ENCODE data around the gene SLC27A4. TPM values are rescaled to one million over a fixed set of nuclear protein-coding genes. Genes with fewer than 3 reads are reported as not detected.
A peak's percentile ranks its signal among the peaks of the same experiment; 100 is the strongest.

The SLC27A4 gene
- total and polyA plus RNA-seq, 2 of the 13 experiments (the other 11 are each of a cell fraction or from before 2014, with no cell fraction given), result 10.6 to 18.8 TPM

DNA sequence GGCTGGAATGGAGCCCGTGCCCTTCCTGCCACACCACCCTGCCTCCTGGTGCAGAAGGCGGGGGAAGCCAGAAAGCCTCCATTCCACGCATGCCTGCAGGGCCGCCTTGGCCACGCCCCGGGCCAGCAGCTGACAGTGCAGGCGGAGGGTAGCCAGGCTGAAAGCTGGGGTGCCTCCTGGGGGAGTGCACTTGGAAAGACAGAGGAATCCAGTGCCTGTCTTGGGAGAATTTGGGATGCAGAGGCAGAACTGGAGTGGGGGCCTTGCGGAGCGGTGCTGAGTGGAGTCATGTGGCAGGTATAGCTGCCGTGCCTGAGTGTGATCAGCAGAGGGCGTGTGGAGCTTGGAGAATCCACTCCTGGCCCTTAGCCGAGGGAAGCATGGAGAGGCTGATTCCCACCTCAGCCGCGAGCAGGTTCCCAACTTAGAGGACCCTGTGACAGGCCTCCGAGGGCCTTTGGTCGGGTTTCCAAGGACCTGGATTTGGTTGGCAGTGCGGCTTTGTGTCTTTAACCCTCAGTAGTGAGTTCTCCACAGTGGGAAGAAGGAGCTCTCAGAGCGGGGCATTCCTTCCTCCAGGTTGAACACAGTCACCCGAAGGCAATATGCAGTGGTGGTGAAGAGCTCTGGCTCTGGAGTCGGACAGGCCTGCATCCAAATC lies 21.8 kb downstream of the SLC27A4 start (continued):
- 0 out of 2 replicates have a peak, but pooled peaks have one; percentile 22 for TF ChIP-seq GATAD2A (CRISPR knock-in tag; IDR thresholded peaks at IDR 0.05)
- TF ChIP-seq GZF1 (CRISPR knock-in tag; IDR thresholded peaks at IDR 0.05), result no peak
- TF ChIP-seq JUN (CRISPR knock-in tag; IDR thresholded peaks at IDR 0.05), result no peak
- TF ChIP-seq MAF1 (CRISPR knock-in tag; IDR thresholded peaks at IDR 0.05; ENCODE audit: borderline replicate concordance), result no peak
- peak; percentile 42; the same call in 1 of the 2 replicates for TF ChIP-seq MIER3 (CRISPR knock-in tag; IDR thresholded peaks at IDR 0.05; ENCODE audit: borderline replicate concordance)
- TF ChIP-seq ZNF761 (CRISPR knock-in tag; conservative IDR thresholded peaks at IDR 0.05), result no peak
- TF ChIP-seq BRF2 (CRISPR knock-in tag; IDR thresholded peaks at IDR 0.05), result no peak
- peak; percentile 30; the same call in 1 of the 2 replicates for TF ChIP-seq ETV5 (CRISPR knock-in tag; IDR thresholded peaks at IDR 0.05; ENCODE audit: borderline replicate concordance)
- TF ChIP-seq HNRNPLL (IDR thresholded peaks at IDR 0.05; ENCODE audit: low read depth, low read length, poor library complexity, severe bottlenecking), result peak; percentile 29
- peak; percentile 58; the same call in 1 of the 2 replicates for TF ChIP-seq BORCS8-MEF2B (CRISPR knock-in tag; IDR thresholded peaks at IDR 0.05)
- TF ChIP-seq SAP130 (CRISPR knock-in tag; IDR thresholded peaks at IDR 0.05; ENCODE audit: low read depth), result peak; percentile 61
- 0 out of 2 replicates have a peak, but pooled peaks have one; percentile 27 for TF ChIP-seq POLR2G (IDR thresholded peaks at IDR 0.05; ENCODE audit: low read depth, low read length)
- TF ChIP-seq MED1 (CRISPR knock-in tag; IDR thresholded peaks at IDR 0.05), result peak; percentile 44; the same call in 1 of the 2 replicates
- TF ChIP-seq GTF3A (CRISPR knock-in tag; conservative IDR thresholded peaks at IDR 0.05), result no peak
- TF ChIP-seq, protein P1, sequence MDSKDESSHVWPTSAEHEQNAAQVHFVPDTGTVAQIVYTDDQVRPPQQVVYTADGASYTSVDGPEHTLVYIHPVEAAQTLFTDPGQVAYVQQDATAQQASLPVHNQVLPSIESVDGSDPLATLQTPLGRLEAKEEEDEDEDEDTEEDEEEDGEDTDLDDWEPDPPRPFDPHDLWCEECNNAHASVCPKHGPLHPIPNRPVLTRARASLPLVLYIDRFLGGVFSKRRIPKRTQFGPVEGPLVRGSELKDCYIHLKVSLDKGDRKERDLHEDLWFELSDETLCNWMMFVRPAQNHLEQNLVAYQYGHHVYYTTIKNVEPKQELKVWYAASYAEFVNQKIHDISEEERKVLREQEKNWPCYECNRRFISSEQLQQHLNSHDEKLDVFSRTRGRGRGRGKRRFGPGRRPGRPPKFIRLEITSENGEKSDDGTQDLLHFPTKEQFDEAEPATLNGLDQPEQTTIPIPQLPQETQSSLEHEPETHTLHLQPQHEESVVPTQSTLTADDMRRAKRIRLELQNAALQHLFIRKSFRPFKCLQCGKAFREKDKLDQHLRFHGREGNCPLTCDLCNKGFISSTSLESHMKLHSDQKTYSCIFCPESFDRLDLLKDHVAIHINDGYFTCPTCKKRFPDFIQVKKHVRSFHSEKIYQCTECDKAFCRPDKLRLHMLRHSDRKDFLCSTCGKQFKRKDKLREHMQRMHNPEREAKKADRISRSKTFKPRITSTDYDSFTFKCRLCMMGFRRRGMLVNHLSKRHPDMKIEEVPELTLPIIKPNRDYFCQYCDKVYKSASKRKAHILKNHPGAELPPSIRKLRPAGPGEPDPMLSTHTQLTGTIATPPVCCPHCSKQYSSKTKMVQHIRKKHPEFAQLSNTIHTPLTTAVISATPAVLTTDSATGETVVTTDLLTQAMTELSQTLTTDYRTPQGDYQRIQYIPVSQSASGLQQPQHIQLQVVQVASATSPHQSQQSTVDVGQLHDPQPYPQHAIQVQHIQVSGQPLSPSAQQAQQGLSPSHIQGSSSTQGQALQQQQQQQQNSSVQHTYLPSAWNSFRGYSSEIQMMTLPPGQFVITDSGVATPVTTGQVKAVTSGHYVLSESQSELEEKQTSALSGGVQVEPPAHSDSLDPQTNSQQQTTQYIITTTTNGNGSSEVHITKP (CRISPR knock-in tag; IDR thresholded peaks at IDR 0.05; ENCODE audit: low read depth), result no peak
- no peak for TF ChIP-seq ZFP36L2 (CRISPR knock-in tag; IDR thresholded peaks at IDR 0.05)
- TF ChIP-seq REL (CRISPR knock-in tag; conservative IDR thresholded peaks at IDR 0.05), result no peak
- TF ChIP-seq, protein P2, sequence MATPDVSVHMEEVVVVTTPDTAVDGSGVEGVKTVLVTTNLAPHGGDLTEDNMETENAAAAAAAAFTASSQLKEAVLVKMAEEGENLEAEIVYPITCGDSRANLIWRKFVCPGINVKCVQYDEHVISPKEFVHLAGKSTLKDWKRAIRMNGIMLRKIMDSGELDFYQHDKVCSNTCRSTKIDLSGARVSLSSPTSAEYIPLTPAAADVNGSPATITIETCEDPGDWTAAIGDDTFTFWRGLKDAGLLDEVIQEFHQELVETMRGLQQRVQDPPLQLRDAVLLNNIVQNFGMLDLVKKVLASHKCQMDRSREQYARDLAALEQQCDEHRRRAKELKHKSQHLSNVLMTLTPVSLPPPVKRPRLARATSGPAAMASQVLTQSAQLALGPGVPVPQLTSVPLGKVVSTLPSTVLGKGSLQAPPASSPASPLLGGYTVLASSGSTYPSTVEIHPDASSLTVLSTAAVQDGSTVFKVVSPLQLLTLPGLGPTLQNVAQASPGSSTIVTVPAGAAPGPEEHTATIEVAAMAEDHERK (CRISPR knock-in tag; IDR thresholded peaks at IDR 0.05; ENCODE audit: low read depth), result no peak
- peak; percentile 67; the same call in 1 of the 2 replicates for TF ChIP-seq TOPORS (CRISPR knock-in tag; IDR thresholded peaks at IDR 0.05)
- TF ChIP-seq HOXD1 (CRISPR knock-in tag; IDR thresholded peaks at IDR 0.05), result no peak
- TF ChIP-seq, protein P3, sequence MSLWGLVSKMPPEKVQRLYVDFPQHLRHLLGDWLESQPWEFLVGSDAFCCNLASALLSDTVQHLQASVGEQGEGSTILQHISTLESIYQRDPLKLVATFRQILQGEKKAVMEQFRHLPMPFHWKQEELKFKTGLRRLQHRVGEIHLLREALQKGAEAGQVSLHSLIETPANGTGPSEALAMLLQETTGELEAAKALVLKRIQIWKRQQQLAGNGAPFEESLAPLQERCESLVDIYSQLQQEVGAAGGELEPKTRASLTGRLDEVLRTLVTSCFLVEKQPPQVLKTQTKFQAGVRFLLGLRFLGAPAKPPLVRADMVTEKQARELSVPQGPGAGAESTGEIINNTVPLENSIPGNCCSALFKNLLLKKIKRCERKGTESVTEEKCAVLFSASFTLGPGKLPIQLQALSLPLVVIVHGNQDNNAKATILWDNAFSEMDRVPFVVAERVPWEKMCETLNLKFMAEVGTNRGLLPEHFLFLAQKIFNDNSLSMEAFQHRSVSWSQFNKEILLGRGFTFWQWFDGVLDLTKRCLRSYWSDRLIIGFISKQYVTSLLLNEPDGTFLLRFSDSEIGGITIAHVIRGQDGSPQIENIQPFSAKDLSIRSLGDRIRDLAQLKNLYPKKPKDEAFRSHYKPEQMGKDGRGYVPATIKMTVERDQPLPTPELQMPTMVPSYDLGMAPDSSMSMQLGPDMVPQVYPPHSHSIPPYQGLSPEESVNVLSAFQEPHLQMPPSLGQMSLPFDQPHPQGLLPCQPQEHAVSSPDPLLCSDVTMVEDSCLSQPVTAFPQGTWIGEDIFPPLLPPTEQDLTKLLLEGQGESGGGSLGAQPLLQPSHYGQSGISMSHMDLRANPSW (CRISPR knock-in tag; IDR thresholded peaks at IDR 0.05; ENCODE audit: borderline replicate concordance), result 0 out of 2 replicates have a peak, but pooled peaks have one; percentile 31
- TF ChIP-seq ZNF629 (CRISPR knock-in tag; conservative IDR thresholded peaks at IDR 0.05), result 0 out of 2 replicates have a peak, but pooled peaks have one; percentile 8
